ENCODE measurements around the gene SEPTIN14. TPM values are rescaled to one million over a fixed set of nuclear protein-coding genes. Genes with fewer than 3 reads are reported as not detected.
A peak's percentile ranks its signal among the peaks of the same experiment; 100 is the strongest.
"Not testable (repeated sequence)": the region's sequence is repeated elsewhere in the genome, so short reads cannot be mapped to it uniquely, and the experiment has no call there.

Gene SEPTIN14
- polyA plus RNA-seq, result not detected
- long read RNA-seq, donor 1, result 0 reads
- long read RNA-seq, donor 2, result 0 reads
- long read RNA-seq, donor 3, result 0 reads
- long read RNA-seq, donor 4, result 0 reads
- long read RNA-seq, donor 5, result 0 reads
- long read RNA-seq, donor 6, result 0 reads
- long read RNA-seq, donor 7, partial matches to known transcripts, result 6 of 6 reads
- long read RNA-seq, donor 7, other reads (novel, unspliced or antisense), result 0 of 6 reads
- long read RNA-seq, donor 8, result 0 reads
- long read RNA-seq, donor 9, result 0 reads
- long read RNA-seq, donor 10, result 0 reads

GRCh38 chr7:55862652-55863051 lies at the start of gene SEPTIN14:
SEPTIN14 (minus strand) TSS chr7:55862752; CDS start chr7:55861996, 756 bp downstream.
- not testable (repeated sequence) for H3K4me1 ChIP-seq (ENCODE audit: control insufficient read depth in 3 of 3, insufficient read depth in 2 of 3, low read depth in 1 of 3, low read length in 2 of 3); H3K4me3 ChIP-seq (ENCODE audit: low read depth in 1 of 3, low read length in 3 of 3); H3K9me3 ChIP-seq (ENCODE audit: control insufficient read depth in 2 of 2, insufficient read depth in 1 of 2, low read depth in 1 of 2, low read length in 1 of 2); FAIRE-seq; H3K36me3 ChIP-seq (ENCODE audit: control insufficient read depth in 3 of 3, insufficient read depth in 2 of 3, low read depth in 1 of 3, low read length in 3 of 3); H3K27ac ChIP-seq (ENCODE audit: low read depth in 1 of 3, low read length in 2 of 3); H3K27me3 ChIP-seq (ENCODE audit: control insufficient read depth in 3 of 3, insufficient read depth in 3 of 3, low read length in 3 of 3); DNase-seq
- WGBS, 3 donors, result 76 to 82% (median 81%) methylated on average over 2 of the region's 2 CpGs

- Histone ChIP-seq H3K4me1 (ENCODE audit: control insufficient read depth in 3 of 3, insufficient read depth in 2 of 3, low read depth in 1 of 3, low read length in 2 of 3) (no peaks in the 10 kb centered on the region), H3K9me3 (ENCODE audit: control insufficient read depth in 2 of 2, insufficient read depth in 1 of 2, low read depth in 1 of 2, low read length in 1 of 2) (peaks cover 0 to 4% of the 10 kb centered on the region in 2 donors), H3K36me3 (ENCODE audit: control insufficient read depth in 3 of 3, insufficient read depth in 2 of 3, low read depth in 1 of 3, low read length in 3 of 3) (no peaks in the 10 kb centered on the region), H3K4me3 (ENCODE audit: low read depth in 1 of 3, low read length in 3 of 3) (no peak overlapping the region), H3K27ac (ENCODE audit: low read depth in 1 of 3, low read length in 2 of 3) (no peak overlapping the region), H3K27me3 (ENCODE audit: control insufficient read depth in 3 of 3, insufficient read depth in 3 of 3, low read length in 3 of 3) (no peaks in the 10 kb centered on the region)
- WGBS, 3 donors, result 77 to 97% (median 78%) methylated on average over 2 to 8 of the region's 8 CpGs
- FAIRE-seq (no peak), DNase-seq (no peak)
Measured at GRCh38 chr7:55903985-55904759, 41.6 kb upstream of the SEPTIN14 start.

- not testable (repeated sequence) for H3K4me3 ChIP-seq (ENCODE audit: low read depth in 1 of 3, low read length in 3 of 3); FAIRE-seq; H3K27ac ChIP-seq (ENCODE audit: low read depth in 1 of 3, low read length in 2 of 3); H3K4me1 ChIP-seq (ENCODE audit: control insufficient read depth in 3 of 3, insufficient read depth in 2 of 3, low read depth in 1 of 3, low read length in 2 of 3); H3K36me3 ChIP-seq (ENCODE audit: control insufficient read depth in 3 of 3, insufficient read depth in 2 of 3, low read depth in 1 of 3, low read length in 3 of 3); H3K9me3 ChIP-seq (ENCODE audit: control insufficient read depth in 2 of 2, insufficient read depth in 1 of 2, low read depth in 1 of 2, low read length in 1 of 2); H3K27me3 ChIP-seq (ENCODE audit: control insufficient read depth in 3 of 3, insufficient read depth in 3 of 3, low read length in 3 of 3); DNase-seq
- 96 to 100% (median 100%) methylated on average over 1 of the region's 1 CpG for WGBS, 3 donors
Measured at GRCh38 chr7:55901059-55901458, 38.5 kb upstream of the SEPTIN14 start.

GRCh38 chr7:55898287-55898686 lies 35.7 kb upstream of the SEPTIN14 start:
- H3K36me3 ChIP-seq (ENCODE audit: control insufficient read depth in 3 of 3, insufficient read depth in 2 of 3, low read depth in 1 of 3, low read length in 3 of 3), result no peaks in the 10 kb centered on the region
- no peaks in the 10 kb centered on the region for H3K9me3 ChIP-seq (ENCODE audit: control insufficient read depth in 2 of 2, insufficient read depth in 1 of 2, low read depth in 1 of 2, low read length in 1 of 2)
- 83 to 87% (median 85%) methylated on average over 4 of the region's 4 CpGs for WGBS, 3 donors
- DNase-seq (no peak), FAIRE-seq (no peak)
- no peak overlapping the region for H3K27ac ChIP-seq (ENCODE audit: low read depth in 1 of 3, low read length in 2 of 3)
- no peaks in the 10 kb centered on the region for H3K4me1 ChIP-seq (ENCODE audit: control insufficient read depth in 3 of 3, insufficient read depth in 2 of 3, low read depth in 1 of 3, low read length in 2 of 3)
- H3K27me3 ChIP-seq (ENCODE audit: control insufficient read depth in 3 of 3, insufficient read depth in 3 of 3, low read length in 3 of 3), result no peaks in the 10 kb centered on the region
- no peak overlapping the region for H3K4me3 ChIP-seq (ENCODE audit: low read depth in 1 of 3, low read length in 3 of 3)

- Histone ChIP-seq H3K4me1 (ENCODE audit: control insufficient read depth in 3 of 3, insufficient read depth in 2 of 3, low read depth in 1 of 3, low read length in 2 of 3) (no peaks in the 10 kb centered on the region), H3K36me3 (ENCODE audit: control insufficient read depth in 3 of 3, insufficient read depth in 2 of 3, low read depth in 1 of 3, low read length in 3 of 3) (no peaks in the 10 kb centered on the region), H3K4me3 (ENCODE audit: low read depth in 1 of 3, low read length in 3 of 3) (no peak overlapping the region), H3K9me3 (ENCODE audit: control insufficient read depth in 2 of 2, insufficient read depth in 1 of 2, low read depth in 1 of 2, low read length in 1 of 2) (no peaks in the 10 kb centered on the region), H3K27me3 (ENCODE audit: control insufficient read depth in 3 of 3, insufficient read depth in 3 of 3, low read length in 3 of 3) (no peaks in the 10 kb centered on the region), H3K27ac (ENCODE audit: low read depth in 1 of 3, low read length in 2 of 3) (no peak overlapping the region)
- FAIRE-seq (no peak), DNase-seq (no peak)
- WGBS, 3 donors, result 97% methylated on average over 4 of the region's 4 CpGs
Measured at GRCh38 chr7:55895021-55895420, 32.5 kb upstream of the SEPTIN14 start.

- no peak overlapping the region for H3K27ac ChIP-seq (ENCODE audit: low read depth in 1 of 3, low read length in 2 of 3)
- H3K27me3 ChIP-seq (ENCODE audit: control insufficient read depth in 3 of 3, insufficient read depth in 3 of 3, low read length in 3 of 3), result no peaks in the 10 kb centered on the region
- H3K4me1 ChIP-seq (ENCODE audit: control insufficient read depth in 3 of 3, insufficient read depth in 2 of 3, low read depth in 1 of 3, low read length in 2 of 3), result no peaks in the 10 kb centered on the region
- H3K9me3 ChIP-seq (ENCODE audit: control insufficient read depth in 2 of 2, insufficient read depth in 1 of 2, low read depth in 1 of 2, low read length in 1 of 2), result no peaks in the 10 kb centered on the region
- no peak for FAIRE-seq
- no peaks in the 10 kb centered on the region for H3K36me3 ChIP-seq (ENCODE audit: control insufficient read depth in 3 of 3, insufficient read depth in 2 of 3, low read depth in 1 of 3, low read length in 3 of 3)
- no peak overlapping the region for H3K4me3 ChIP-seq (ENCODE audit: low read depth in 1 of 3, low read length in 3 of 3)
- no peak for DNase-seq
Measured at GRCh38 chr7:55893940-55894339, 31.4 kb upstream of the SEPTIN14 start.

GRCh38 chr7:55888378-55888777 lies 25.8 kb upstream of the SEPTIN14 start:
- peak overlapping the region in 1 of 3 donors; percentile 68 for H3K27ac ChIP-seq (ENCODE audit: low read depth in 1 of 3, low read length in 2 of 3)
- H3K9me3 ChIP-seq (ENCODE audit: control insufficient read depth in 2 of 2, insufficient read depth in 1 of 2, low read depth in 1 of 2, low read length in 1 of 2); H3K27me3 ChIP-seq (ENCODE audit: control insufficient read depth in 3 of 3, insufficient read depth in 3 of 3, low read length in 3 of 3); H3K36me3 ChIP-seq (ENCODE audit: control insufficient read depth in 3 of 3, insufficient read depth in 2 of 3, low read depth in 1 of 3, low read length in 3 of 3); H3K4me1 ChIP-seq (ENCODE audit: control insufficient read depth in 3 of 3, insufficient read depth in 2 of 3, low read depth in 1 of 3, low read length in 2 of 3); FAIRE-seq: not testable (repeated sequence)
- DNase-seq, result peak in 1 of 2 donors; percentile 7
- peak overlapping the region in 1 of 3 donors; percentile 73 for H3K4me3 ChIP-seq (ENCODE audit: low read depth in 1 of 3, low read length in 3 of 3)
- WGBS, 3 donors, result 68 to 75% (median 69%) methylated on average over 10 of the region's 10 CpGs

GRCh38 chr7:55887821-55888247 lies 25.3 kb upstream of the SEPTIN14 start:
- no peaks in the 10 kb centered on the region for H3K27me3 ChIP-seq (ENCODE audit: control insufficient read depth in 3 of 3, insufficient read depth in 3 of 3, low read length in 3 of 3)
- DNase-seq (peak; percentile 10 to 27), FAIRE-seq (no peak)
- H3K27ac ChIP-seq (ENCODE audit: low read depth in 1 of 3, low read length in 2 of 3), result peak overlapping the region; percentile 52 to 68 (median 65)
- no peaks in the 10 kb centered on the region for H3K36me3 ChIP-seq (ENCODE audit: control insufficient read depth in 3 of 3, insufficient read depth in 2 of 3, low read depth in 1 of 3, low read length in 3 of 3)
- no peaks in the 10 kb centered on the region for H3K9me3 ChIP-seq (ENCODE audit: control insufficient read depth in 2 of 2, insufficient read depth in 1 of 2, low read depth in 1 of 2, low read length in 1 of 2)
- no peaks in the 10 kb centered on the region for H3K4me1 ChIP-seq (ENCODE audit: control insufficient read depth in 3 of 3, insufficient read depth in 2 of 3, low read depth in 1 of 3, low read length in 2 of 3)
- 1 to 2% (median 1%) methylated on average over 7 to 26 of the region's 38 CpGs for WGBS, 3 donors
- peak overlapping the region; percentile 50 to 73 (median 66) for H3K4me3 ChIP-seq (ENCODE audit: low read depth in 1 of 3, low read length in 3 of 3)

All from small intestine (tissue), 16 donors.